SK-N-SH (cell line): ENCODE measurements around the gene TEKT4.
"Not testable (repeated sequence)": the region's sequence is repeated elsewhere in the genome, so short reads cannot be mapped to it uniquely, and the experiment has no call there.

Experiments
- EP300 ChIP-seq, 2 experiments: IDR thresholded peaks; 2 replicates each; pipeline versions ENCODE4 v1.4.0 to v1.6.1; 2012; ENCODE audit warnings: borderline replicate concordance in 1 of 2, low read depth in 1 of 2, low read length in 1 of 2
- FOXM1 ChIP-seq: IDR thresholded peaks from 2 replicates; pipeline ENCODE4 v1.4.0; 2012; ENCODE audit warnings: low read depth, mild to moderate bottlenecking
- MEF2A ChIP-seq: IDR thresholded peaks from 2 replicates; pipeline ENCODE4 v1.4.0; 2012; ENCODE audit warnings: low read depth, borderline replicate concordance
- POLR2AphosphoS5 ChIP-seq: IDR thresholded peaks from 2 replicates; pipeline ENCODE4 v1.6.1; 2012; ENCODE audit warnings: low read depth, low read length
- RAD21 ChIP-seq: IDR thresholded peaks from 2 replicates; pipeline ENCODE4 v1.6.1; 2012; ENCODE audit warnings: mild to moderate bottlenecking, low read length
- RCOR1 ChIP-seq: fragments of 150-350 bp; IDR thresholded peaks from 2 replicates; pipeline ENCODE4 v1.6.1; 2017; ENCODE audit warnings: antibody characterized with exemption, low read length
- REST ChIP-seq: IDR thresholded peaks from 2 replicates; pipeline ENCODE4 v1.6.1; 2012; ENCODE audit warnings: mild to moderate bottlenecking, low read depth, low read length, moderate library complexity
- TAF1 ChIP-seq: IDR thresholded peaks from 2 replicates; pipeline ENCODE4 v1.6.1; 2012; ENCODE audit warnings: low read depth, mild to moderate bottlenecking, low read length, moderate library complexity, borderline replicate concordance
- TCF12 ChIP-seq: IDR thresholded peaks from 2 replicates; pipeline ENCODE4 v1.4.0; 2012
- TEAD4 ChIP-seq: IDR thresholded peaks from 2 replicates; pipeline ENCODE4 v1.4.0; 2012; ENCODE audit warnings: mild to moderate bottlenecking, borderline replicate concordance; ENCODE audit not compliant: insufficient read depth
- TF ChIP-seq, protein P1 (sequence below): fragments of 200-600 bp; sonication (generic); IDR thresholded peaks from 2 replicates; pipeline ENCODE4 v1.6.1; 2017; ENCODE audit warnings: antibody characterized with exemption, mild to moderate bottlenecking, moderate library complexity

DNA sequence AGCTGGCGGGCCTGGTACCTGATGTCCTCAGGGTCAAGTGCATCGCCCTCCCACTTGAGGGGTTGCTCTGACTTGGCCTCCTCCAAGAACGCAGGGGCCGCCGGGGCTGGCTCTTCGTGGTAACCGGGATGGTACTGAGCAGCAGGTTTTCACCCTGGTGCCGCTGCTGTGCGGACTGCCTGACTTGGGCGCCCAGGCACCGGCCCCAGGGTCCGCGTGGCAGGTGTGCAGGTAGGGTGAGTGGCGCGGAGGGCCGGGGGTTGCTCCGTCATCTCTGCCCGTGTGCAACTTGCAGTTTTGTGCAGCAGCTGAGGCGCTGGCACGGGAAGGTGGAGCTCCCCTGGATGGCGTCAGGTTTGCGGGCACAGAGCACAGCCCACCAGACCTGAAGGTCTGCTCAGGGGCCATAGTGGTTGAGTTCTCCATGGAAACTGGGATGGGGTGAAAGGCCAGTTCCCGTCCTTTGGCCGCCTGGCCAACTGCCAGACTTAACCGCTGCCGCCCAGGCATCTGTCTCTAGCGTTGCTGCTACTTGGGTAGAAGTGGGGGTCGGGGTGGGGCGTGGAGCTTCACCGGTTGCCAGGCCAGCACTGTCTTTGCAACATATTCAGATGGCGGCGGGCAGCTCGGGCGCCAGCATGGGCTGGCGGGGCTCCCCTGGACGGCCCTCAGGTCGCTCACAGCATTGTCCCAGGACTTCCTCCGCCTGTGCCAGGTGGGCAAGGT lies 12.9 kb upstream of the TEKT4 start:
- TF ChIP-seq, protein P1, sequence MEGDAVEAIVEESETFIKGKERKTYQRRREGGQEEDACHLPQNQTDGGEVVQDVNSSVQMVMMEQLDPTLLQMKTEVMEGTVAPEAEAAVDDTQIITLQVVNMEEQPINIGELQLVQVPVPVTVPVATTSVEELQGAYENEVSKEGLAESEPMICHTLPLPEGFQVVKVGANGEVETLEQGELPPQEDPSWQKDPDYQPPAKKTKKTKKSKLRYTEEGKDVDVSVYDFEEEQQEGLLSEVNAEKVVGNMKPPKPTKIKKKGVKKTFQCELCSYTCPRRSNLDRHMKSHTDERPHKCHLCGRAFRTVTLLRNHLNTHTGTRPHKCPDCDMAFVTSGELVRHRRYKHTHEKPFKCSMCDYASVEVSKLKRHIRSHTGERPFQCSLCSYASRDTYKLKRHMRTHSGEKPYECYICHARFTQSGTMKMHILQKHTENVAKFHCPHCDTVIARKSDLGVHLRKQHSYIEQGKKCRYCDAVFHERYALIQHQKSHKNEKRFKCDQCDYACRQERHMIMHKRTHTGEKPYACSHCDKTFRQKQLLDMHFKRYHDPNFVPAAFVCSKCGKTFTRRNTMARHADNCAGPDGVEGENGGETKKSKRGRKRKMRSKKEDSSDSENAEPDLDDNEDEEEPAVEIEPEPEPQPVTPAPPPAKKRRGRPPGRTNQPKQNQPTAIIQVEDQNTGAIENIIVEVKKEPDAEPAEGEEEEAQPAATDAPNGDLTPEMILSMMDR: not testable (repeated sequence)
- TF ChIP-seq TCF12; TEAD4; FOXM1; POLR2AphosphoS5; REST; MEF2A; TAF1; RAD21; EP300 (IDR thresholded peaks at IDR 0.05; ENCODE audit: borderline replicate concordance in 1 of 2, low read depth in 1 of 2, low read length in 1 of 2); RCOR1: not testable (repeated sequence)
